ENCODE data around the gene UBAC2. TPM values are rescaled to one million over a fixed set of nuclear protein-coding genes. Genes with fewer than 3 reads are reported as not detected.

The UBAC2 gene
- total RNA-seq, 1 donor from 2014 or later: 34.0 TPM

DNA sequence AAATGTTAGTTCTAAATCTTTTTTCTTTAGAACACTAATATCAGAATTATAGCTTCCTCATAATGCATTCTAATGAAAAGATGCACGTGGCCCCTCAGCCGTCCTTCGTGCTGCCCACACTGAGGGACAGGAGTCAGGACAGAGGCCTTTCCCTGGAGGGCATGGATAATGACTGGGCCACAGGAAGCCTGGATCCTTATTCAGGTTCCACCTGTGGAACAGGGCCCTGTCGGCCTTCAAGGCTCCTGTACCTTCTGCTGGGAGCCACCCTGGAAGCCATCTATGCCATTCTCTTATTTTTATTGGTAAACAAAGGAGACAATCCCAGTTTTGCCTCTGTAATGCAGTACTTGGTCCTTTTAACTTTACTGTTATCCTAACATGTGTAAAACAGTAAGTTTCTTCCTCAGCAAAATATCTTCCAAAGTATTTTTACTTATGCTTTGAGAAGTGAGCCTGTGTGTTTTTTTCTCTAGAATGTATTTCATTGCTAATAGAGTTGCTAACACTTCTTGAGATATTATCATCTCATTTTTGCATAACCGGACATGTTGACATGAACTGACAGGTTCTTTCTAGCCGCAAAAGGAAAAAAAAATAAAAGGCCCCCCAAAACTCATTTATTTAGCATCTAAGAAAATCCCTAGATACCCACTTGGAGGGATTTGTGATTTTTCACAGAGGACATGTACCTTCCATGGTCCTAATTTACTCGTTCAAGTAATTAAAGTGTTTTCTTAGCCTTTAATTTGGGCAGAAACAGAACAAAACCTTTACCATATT, 100.6 kb downstream of the UBAC2 start:
- intact Hi-C loops (cut with DNase I): no loop called here
- DNase-seq (ENCODE audit: low spot score): no peak
- no peak for ATAC-seq

DNA sequence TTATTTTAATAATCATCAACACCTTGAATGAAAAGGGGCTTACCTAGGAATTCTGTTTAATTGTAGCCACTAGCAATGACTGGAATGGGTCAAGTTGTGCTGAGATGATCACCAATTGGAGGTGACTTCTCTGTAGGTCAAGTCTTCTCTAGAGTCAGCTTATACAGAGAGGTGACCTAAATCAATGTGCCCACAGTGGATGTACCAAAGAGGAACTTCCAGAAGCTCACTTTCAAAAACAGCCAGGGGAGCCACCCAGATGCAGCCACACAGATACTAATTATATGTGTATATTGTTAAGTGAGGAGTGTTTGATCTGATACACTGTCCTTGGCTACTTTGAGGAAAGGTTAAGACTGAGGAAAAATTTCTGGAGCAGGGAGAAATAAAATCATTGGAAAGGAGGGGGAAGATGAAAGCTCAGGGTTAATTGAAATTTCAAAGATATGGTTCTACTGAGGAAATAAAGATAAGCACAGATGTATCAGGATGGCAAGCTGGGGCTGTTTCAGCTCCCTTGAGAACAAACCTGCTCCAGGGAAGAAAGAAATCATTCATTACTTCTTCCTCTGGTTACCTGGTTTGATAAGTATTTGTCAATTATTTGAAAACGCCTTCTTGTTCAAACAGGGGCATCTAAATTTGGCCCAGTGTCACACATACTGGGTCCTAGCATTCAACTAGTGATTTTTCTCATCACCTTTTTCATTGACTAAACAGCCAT, 101.4 kb downstream of the UBAC2 start:
- intact Hi-C loops (cut with DNase I): no loop called here
- ATAC-seq (no peak), DNase-seq (ENCODE audit: low spot score) (no peak)

DNA sequence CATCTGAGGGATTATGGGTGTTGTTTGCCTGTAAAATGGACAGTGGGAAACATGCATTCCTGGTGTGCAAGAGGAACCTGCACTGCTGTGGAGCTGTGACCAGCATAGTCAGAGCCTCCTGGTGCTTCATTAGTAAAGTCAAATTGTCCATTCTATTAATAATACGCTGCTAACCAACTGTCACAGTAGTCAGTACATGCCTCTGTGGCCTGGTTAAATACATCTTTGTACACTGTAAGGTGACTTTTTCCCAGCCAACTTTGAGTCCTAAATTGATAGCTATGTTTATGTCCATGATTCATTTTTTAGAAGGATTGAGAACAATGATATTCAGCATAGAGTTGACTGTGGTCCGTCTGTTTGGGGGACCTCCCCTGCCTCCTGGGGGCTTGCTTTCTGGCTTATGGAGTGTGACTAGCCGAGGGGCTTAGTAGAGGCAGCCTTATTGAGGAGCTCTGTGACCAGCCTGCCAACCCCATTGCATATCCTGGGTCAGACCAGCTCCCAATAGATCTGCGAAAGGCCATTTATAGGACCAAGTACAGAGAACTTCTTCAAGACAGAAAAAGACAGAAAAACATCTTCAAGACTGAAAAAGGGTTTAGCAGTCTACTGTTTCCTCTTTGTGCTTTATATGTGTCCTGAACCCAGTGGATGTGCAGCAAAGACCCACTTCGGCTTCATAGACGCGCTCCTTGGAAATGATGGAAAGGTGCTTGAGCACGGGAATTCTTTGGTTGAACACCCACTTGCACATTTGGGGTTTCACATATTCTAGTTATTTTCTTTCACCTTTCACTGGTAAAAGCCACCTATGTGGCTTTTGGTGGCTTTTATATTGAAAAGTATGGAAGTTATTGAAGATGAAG, 102.2 kb downstream of the UBAC2 start:
- DNase-seq (ENCODE audit: low spot score): no peak
- no peak for ATAC-seq
- intact Hi-C loops (cut with DNase I): no loop called here

DNA sequence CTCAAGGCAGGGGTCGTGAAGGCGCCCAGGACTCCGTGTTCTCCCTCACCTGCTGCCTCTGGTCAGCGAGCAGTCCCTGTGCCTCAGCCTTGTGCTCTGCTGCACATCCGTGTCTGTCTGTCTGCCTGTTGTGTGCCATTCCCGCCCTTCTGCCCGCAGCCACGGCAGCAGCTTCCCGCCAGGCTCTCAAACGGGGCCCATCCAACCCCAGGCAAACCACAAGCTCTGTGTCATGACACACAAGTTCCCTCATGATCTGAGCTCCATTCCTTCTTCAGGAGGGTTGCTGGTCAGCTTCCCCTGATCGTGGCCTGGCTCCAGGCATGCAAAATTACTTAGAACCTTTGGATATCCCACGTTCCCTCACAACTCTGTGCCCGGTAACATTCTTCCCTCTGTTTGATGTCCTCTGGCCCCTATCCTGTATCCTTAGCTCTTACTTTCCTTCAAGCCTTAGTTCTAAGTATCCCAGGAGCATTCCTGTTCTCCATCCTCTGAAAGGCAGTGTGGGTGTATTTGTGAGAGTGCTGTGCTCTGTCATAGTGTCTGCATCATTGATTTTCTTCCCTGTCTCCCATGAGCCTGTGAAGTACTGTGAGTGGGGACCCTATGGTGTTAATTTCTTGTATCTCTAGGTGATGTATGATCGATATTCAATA, 103.3 kb downstream of the UBAC2 start:
- intact Hi-C loops (cut with DNase I): no loop called here
- ATAC-seq: peak; percentile 53
- DNase-seq (ENCODE audit: low spot score): no peak

DNA sequence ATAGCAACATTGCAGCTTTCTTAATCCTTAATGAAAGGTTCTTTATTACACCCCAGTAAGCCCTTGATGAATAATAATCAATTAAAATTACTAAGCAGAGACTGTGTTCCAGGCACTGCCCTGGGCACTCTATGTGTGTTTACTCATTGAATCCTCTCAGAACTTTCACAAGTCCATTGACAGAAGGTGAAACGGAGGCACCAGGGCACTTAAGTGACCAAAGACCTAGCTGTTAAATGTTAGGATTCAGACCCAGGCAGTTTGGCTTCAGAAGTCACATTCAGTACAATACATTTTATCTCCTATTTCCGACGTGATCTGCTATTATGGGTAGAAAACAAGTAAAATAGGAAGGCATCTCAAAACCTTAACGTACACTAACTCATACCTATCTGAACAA, 103.9 kb downstream of the UBAC2 start:
- intact Hi-C loops (cut with DNase I): no loop called here
- DNase-seq (ENCODE audit: low spot score) (no peak), ATAC-seq (no peak)

DNA sequence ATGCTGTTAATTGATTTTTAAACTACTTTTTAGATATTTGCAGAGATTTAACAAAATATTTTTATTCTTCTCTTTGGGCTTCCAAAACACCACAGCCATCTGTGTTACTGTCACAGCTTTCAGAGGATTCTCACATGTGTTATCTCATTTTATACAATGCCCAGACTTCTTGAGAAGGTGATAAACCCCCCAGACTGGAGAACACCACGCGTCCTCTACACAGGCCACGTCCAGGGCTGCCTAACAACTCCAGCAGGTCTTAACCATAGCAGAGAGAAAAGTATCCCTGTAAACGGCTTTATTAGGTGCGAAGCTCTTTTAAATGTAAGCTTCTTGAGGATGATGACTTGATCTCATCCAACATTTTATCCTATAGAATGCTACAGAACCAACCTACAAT, 104.5 kb downstream of the UBAC2 start:
- ATAC-seq: no peak
- no peak for DNase-seq (ENCODE audit: low spot score)
- intact Hi-C loops (cut with DNase I): no loop called here

DNA sequence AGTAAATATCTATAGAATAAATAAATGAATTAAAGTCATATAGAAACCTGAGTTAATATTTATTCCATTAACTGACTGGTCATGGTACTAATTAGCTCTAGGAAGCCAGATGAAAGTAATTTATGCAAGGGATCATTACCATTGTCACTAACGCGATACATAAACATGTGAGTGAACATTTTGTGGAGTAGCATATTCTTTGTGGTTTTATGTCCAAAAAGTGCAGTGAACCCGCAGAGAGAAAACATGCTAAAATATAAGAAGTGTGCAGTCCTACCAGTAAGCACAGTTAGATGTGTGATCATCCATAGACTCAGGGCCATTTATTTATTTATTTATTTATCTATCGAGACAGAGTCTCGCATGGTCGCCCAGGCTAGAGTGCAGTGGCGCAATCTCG, 104.9 kb downstream of the UBAC2 start:
- DNase-seq (ENCODE audit: low spot score) (no peak), ATAC-seq (no peak)
- intact Hi-C loops (cut with DNase I): no loop called here

DNA sequence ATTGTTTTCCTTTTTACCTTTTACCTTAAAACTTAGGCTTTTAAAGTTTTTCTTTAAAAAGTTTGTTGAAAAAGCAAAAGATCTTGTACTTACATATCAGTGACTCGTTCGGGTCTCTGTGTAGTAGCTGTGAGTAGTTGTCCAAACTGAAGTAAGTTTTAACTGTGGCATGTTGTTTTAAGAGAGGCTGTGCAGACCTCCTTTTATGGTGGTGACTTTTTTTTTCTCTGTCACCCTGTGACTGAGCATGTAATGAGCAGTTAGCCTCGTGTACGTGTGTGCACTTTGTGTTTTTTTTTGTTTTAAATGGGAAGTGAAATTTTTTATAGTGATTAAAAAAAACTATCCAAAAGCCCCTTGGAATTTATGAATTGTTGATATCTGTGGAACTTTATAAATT, 106.6 kb downstream of the UBAC2 start, which contains the start of gene GPR183:
Gene GPR183 (minus strand): TSS at position 153 of the 400 bp plus-strand sequence. CDS start 11,254 bp downstream, outside the sequence.
- intact Hi-C loops (cut with DNase I): no loop called here
- no peak for DNase-seq (ENCODE audit: low spot score)
- ATAC-seq: peak; percentile 75

DNA sequence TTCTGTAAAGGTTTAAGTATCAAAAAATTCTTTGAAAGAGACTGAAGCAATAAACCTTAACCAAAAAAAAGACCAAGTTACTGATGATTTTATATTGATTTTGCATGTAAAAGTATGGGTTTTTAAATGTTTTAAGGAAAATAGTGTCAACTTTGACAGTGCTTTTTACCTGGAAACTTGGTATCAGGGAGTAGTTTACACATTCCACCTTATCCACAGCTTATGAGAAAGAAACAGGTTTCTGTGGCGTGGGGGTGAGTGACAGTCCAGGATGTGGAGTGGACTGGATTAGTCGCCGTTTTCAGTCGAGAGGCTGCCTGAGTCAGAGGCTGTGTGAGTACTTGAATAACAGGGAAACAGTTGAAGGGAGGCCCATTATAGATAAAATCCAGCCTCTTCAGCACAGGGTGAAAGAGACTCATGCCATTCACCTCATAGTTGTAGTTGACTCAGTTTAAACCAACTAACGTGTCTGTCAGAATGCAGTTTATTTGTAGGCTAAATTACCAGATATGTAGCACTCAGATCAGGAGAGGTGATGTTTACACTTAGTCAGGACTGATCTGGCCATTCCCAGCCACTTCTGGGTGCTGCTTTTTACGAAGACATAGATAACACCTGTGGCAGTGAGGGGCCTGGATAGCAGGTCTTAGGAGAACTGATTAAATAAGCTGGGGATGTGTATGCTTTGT, 107.1 kb downstream of the UBAC2 start:
- ATAC-seq: no peak
- intact Hi-C loops (cut with DNase I): no loop called here
- no peak for DNase-seq (ENCODE audit: low spot score)

DNA sequence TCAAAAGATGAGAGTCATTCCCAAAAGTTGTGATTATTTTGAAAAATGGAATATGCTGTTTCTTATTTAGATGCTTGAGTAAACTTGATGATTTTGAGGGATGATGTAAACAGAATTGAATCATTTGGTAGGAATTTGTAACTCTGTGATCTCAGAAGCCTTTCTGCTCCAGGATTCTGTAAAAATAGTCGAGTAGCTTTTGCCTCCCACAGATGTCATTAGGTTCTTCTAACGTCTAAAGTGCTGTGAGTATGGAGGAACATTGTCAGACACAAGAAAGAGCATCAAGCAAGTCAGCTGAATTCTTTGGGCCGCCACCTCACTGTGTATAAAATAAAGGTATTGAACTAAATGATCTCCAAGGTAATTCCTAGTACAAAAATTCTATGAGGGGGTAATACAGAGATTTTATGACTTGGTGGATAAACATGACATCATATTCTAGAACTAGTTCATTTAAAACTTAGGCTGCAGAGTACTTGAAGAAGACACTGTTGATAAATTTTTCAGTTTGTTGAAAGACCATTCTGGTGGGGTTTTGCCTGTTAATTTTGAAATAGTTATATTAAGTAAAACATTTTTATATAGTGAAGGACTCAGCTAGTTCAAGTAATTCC, 107.9 kb downstream of the UBAC2 start:
- intact Hi-C loops (cut with DNase I): no loop called here
- no peak for DNase-seq (ENCODE audit: low spot score)
- no peak for ATAC-seq

DNA sequence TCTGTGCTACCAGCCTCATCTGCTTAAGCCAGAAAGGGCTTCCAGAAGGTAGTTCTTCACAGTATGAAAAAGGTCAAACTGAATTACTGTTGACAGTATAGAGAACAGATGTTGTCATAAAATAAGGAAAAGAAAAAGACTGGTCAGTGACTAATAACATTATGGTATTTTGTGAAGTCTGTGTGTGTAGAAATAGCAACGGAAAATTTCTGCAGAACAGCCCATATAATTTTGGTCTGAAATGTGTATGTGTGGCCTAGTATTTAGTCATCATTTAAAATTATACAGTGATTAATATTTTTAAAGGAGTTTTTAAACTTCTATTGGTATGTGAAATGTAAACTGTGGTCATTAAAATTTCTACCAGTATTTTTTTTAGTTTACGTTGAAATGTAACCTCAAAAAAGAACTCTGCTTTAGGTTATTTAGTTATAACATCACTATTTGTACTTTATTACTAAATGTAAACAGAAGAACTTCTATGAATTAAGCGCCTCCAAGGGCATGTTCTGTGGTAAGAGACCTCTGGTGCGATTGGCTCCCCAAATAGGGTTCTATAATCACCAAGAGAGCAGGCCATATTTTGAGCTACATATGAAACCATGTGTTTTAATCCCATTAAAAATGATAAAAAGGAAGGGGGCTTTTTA, 109.9 kb downstream of the UBAC2 start:
- ATAC-seq: no peak
- intact Hi-C loops (cut with DNase I): no loop called here

DNA sequence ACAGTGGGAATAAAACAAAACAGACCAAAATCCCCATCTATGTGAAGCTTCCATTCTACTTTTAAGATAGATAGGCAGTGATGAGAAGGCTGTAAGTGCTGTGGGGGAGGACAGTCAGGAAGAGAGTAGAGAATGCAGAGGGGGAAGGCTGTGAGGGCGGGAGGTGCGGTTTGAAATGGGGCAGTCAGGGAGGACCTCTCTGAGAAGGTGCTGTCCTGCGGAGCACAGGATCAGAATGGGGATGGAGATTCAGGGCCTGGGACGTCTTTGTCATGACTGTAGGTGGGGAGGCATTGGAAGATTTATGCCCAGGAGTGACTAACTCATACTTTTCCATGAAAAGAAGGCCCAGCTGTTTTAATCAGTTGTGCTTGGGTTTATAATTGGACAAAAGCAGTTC, 110.5 kb downstream of the UBAC2 start:
- intact Hi-C loops (cut with DNase I): no loop called here
- DNase-seq (ENCODE audit: low spot score) (no peak), ATAC-seq (no peak)

More for the DNA sequence above, 109.9 kb downstream of the UBAC2 start:
- DNase-seq (ENCODE audit: low spot score): no peak

DNA sequence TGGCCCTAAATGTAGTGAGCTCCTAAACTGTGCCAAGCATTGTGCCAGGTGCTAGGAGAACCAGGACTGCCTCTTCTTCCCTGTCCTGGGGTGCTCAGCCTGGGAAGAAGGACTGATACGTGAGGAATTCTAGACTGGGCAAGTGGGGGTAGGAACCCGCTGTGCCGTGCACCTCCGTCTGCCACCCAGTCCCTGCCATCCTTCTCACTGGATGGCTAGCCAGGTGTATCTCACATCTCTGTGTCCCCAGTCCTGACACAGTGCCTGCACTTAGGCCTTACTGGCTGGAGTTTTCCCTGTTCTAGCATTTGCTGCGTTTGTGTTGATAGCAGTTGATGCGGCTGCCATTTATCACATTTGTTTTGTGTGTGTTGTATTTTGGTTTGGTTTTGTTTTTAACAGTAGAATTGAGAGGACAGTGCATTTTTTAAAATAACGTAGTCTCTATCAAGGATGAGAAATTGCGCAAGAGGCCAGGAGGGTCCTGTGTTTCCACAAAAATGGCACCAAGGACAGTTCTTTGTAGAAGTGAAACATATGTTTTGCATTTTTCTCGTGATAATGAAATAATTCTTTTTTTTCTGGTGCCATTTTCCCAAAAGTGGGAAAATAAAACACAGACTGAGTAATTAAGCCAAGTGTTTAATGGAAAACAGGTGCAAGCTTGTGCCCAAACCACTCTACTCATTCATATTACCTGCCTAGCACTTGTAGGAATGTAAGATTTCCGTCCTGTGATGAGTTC, 111.3 kb downstream of the UBAC2 start:
- ATAC-seq: peak; percentile 80

DNA sequence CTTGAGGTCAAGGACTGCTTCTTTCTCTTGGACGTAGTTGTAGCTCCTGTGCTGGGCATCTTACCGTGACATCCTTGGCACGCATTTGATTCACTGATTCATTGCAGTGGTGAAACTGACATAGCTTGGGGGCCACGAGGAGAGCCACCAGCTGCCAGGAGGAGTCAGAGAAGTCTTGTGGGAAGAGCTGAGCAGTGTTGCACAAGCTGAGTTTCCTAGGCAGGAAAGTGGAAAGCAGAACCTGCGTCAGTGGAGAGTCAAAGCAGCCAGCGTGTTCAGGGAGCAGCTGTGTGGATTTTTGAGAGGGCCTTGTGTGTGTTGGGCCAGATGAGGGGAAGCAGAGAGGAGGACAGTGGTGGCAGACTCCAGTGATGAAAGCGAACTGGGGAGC, 111.8 kb downstream of the UBAC2 start:
- ATAC-seq (peak; percentile 97), DNase-seq (ENCODE audit: low spot score) (peak; percentile 82)
- intact Hi-C loops (cut with DNase I): no loop called here

More for the DNA sequence above, 111.3 kb downstream of the UBAC2 start:
- peak; percentile 68 for DNase-seq (ENCODE audit: low spot score)
- intact Hi-C loops (cut with DNase I): no loop called here

DNA sequence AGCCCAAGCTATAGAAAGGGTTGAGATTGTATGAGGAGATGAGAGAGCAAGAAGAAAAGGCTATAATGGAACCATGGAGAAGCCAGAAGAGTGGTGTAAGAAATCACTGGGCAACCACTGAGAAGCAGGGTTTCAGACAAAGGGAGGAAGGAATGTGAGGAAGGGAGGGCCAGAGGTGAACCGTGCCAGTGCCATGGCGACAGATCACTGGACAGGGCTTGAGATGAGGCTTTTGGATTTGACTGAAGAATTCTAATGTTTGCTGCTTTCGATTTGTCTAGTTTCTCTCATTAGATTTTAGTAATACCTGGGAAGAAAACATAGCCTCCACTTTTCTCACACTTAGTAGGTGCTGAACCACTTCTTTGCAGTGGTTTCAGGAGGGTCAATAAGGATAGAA, 112.8 kb downstream of the UBAC2 start:
- ATAC-seq (no peak), DNase-seq (ENCODE audit: low spot score) (no peak)
- intact Hi-C loops (cut with DNase I): no loop called here

DNA sequence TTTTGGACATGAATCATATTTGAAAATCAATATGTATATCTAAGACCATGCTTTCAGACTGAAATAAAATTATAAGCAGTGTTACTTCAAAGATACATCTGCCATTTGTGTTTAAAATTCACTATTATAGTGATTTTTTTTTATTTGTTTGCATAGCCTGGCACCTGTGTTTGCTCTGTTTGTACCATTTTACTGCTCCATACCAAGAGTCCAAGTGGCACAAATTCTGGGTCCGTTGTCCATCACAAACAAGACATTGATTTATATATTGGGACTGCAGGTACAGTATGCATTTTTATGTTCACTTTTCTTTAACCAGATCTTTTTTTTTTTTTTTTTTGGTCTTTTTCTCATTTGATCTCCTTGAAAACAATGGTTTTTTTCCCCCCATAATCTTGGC, 113.3 kb downstream of the UBAC2 start:
- ATAC-seq: no peak
- no peak for DNase-seq (ENCODE audit: low spot score)
- intact Hi-C loops (cut with DNase I): no loop called here

DNA sequence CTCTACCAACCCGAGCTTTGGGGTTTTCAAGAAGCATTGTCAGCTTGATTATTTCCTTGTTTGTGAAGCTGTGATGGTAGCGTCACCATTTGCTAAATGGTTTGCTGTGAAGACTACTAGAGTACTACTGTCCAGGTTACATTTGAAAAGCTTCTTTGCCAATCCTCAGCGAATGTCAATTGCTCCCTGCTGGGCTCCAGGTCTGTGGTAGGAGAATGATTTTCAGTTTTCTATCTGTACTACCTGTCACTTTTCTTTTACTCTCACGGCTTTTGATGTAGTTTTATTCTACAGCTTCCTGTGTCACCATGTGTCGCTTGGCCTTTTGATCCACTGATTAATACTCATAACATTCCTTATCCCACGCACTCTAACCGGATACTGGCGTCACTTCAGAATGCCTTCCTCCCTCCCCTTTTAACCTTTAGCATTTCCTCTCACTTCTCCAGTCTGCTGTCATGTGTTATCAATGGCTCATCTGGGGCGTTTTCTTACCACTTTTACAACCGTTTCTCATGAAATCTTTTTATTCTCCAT, 114.1 kb downstream of the UBAC2 start:
- no peak for DNase-seq (ENCODE audit: low spot score)
- no peak for ATAC-seq
- intact Hi-C loops (cut with DNase I): no loop called here

Data from sciatic nerve (tissue), 2 donors.